ENCODE data around the gene SRGAP2C.
"Not testable (repeated sequence)": the region's sequence is repeated elsewhere in the genome, so short reads cannot be mapped to it uniquely, and the experiment has no call there.

DNA sequence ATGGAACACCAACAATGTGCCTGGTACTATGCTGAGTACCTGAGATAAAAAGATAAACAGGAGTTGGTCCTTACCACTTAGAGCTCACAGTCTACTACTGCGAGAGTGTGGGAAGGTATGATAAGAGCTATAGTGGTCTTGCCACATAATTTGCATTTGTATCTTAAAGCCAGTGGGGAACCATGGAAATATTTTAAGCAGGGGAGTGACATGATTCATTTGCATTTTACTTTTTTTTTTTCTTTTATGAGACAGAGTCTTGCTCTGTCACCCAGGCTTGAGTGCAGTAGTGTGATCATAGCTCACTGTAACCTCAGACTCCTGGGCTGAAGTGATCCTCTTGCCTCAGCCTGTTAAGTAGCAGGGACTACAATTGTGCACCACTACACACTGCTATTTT lies 53.6 kb downstream of the SRGAP2C start:
- TF ChIP-seq, protein P1, sequence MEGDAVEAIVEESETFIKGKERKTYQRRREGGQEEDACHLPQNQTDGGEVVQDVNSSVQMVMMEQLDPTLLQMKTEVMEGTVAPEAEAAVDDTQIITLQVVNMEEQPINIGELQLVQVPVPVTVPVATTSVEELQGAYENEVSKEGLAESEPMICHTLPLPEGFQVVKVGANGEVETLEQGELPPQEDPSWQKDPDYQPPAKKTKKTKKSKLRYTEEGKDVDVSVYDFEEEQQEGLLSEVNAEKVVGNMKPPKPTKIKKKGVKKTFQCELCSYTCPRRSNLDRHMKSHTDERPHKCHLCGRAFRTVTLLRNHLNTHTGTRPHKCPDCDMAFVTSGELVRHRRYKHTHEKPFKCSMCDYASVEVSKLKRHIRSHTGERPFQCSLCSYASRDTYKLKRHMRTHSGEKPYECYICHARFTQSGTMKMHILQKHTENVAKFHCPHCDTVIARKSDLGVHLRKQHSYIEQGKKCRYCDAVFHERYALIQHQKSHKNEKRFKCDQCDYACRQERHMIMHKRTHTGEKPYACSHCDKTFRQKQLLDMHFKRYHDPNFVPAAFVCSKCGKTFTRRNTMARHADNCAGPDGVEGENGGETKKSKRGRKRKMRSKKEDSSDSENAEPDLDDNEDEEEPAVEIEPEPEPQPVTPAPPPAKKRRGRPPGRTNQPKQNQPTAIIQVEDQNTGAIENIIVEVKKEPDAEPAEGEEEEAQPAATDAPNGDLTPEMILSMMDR (IDR thresholded peaks at IDR 0.05 in 4 of 5, conservative IDR thresholded peaks at IDR 0.05 in 1 of 5): not testable (repeated sequence)
- TF ChIP-seq POLR2A (IDR thresholded peaks at IDR 0.05): not testable (repeated sequence)

All from gastrocnemius medialis (tissue), 4 donors.